ENCODE data around the gene USP43.

Gene USP43

DNA sequence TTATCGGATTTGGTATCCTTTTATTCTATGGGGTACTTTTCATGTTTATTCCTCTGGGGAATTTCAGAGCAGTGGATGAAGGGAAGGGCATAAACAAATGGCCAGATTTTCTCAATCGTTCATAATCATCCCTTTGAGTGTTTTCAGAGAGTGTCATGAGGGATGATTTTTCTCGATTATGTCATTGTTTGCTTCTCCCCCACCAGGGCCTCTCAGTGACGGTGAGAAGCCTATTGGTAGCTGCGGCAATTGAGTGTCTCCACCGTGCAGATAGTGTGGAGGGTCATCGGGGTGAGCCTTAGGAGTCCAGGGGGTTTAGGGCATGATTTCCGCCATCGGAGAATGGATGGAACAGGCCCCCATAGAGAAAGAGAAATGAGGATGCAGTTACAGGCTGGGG lies 57.2 kb downstream of the USP43 start:
- H4K20me1 ChIP-seq (ENCODE audit: control insufficient read depth, insufficient read depth, low read depth, low read length): no peaks in the 10 kb centered on the region
- H3K4me1 ChIP-seq (ENCODE audit: control insufficient read depth, low read length): peaks cover 16% of the 10 kb centered on the region
- no peaks in the 10 kb centered on the region for H3K9me2 ChIP-seq (replicated peaks; ENCODE audit: control insufficient read depth, low read length)
- no peaks in the 10 kb centered on the region for H3K27me3 ChIP-seq (ENCODE audit: control insufficient read depth, low read length)
- H3K79me2 ChIP-seq (ENCODE audit: control insufficient read depth, low read length): no peaks in the 10 kb centered on the region
- H3K36me3 ChIP-seq (ENCODE audit: control insufficient read depth, low read length): no peaks in the 10 kb centered on the region
- no peaks in the 10 kb centered on the region for H3F3A ChIP-seq (ENCODE audit: control insufficient read depth, insufficient read depth)
- H3K9me3 ChIP-seq (ENCODE audit: control insufficient read depth, insufficient read depth, low read length): no peaks in the 10 kb centered on the region
- H3K4me3 ChIP-seq (ENCODE audit: low read length): no peak overlapping the region
- no peak overlapping the region for H3K27ac ChIP-seq (ENCODE audit: low read depth, low read length)
- no peak overlapping the region for H3K4me2 ChIP-seq (ENCODE audit: low read length)
- TF ChIP-seq, protein P1, sequence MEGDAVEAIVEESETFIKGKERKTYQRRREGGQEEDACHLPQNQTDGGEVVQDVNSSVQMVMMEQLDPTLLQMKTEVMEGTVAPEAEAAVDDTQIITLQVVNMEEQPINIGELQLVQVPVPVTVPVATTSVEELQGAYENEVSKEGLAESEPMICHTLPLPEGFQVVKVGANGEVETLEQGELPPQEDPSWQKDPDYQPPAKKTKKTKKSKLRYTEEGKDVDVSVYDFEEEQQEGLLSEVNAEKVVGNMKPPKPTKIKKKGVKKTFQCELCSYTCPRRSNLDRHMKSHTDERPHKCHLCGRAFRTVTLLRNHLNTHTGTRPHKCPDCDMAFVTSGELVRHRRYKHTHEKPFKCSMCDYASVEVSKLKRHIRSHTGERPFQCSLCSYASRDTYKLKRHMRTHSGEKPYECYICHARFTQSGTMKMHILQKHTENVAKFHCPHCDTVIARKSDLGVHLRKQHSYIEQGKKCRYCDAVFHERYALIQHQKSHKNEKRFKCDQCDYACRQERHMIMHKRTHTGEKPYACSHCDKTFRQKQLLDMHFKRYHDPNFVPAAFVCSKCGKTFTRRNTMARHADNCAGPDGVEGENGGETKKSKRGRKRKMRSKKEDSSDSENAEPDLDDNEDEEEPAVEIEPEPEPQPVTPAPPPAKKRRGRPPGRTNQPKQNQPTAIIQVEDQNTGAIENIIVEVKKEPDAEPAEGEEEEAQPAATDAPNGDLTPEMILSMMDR (IDR thresholded peaks at IDR 0.05; ENCODE audit: low read depth, low read length, poor library complexity, severe bottlenecking): no peak
- TF ChIP-seq EZH2phosphoT487 (IDR thresholded peaks at IDR 0.05; ENCODE audit: borderline replicate concordance, low read length): no peak

DNA sequence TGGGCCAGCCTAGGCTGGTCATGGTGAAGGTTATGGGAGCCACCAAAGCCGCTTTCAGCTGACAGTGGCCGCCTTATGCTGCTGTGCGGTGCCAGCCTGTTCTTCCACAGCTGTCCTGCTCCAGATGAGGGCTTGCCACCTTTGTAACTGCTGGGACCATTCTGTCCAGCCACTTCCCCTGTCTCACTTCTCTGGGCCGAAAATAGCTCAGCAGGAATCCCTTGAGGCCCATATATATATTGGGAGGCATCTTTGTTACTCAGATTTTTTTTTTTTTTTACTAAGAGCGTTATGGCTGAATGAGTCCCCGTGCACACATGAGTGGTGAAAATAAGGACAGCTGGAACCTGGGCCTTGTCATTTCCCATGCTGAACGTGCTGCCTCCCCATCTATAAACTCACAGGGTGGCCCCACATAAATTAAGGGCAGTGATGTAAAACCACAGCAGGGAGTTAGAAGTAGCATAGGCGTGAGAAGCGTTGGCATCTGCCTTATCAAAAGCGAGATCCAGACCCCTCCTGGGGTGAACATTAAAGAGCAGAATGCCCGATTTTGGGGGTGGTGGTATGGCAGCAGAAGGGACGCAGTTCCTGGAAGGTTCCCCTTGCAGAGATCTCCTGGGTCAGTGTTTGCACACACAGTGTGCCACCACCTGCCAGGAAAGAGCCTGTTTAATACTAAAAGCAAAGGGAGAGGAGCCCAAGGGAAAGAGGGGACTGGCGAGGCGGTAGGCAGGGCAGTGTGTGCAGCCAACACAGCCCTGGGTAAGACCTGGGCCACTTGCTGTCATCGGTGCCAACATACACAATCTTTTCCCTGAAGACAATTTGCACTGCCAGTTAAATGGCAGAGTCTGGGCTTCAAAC lies 57.8 kb downstream of the USP43 start:
- Histone ChIP-seq H3K4me2 (ENCODE audit: low read length) (peak overlapping the region; percentile 26; the same call in 1 of the 2 replicates), H3K4me1 (ENCODE audit: control insufficient read depth, low read length) (peaks cover 10% of the 10 kb centered on the region), H3K9me2 (replicated peaks; ENCODE audit: control insufficient read depth, low read length) (no peaks in the 10 kb centered on the region), H3K9me3 (ENCODE audit: control insufficient read depth, insufficient read depth, low read length) (no peaks in the 10 kb centered on the region), H3K27me3 (ENCODE audit: control insufficient read depth, low read length) (no peaks in the 10 kb centered on the region), H3F3A (ENCODE audit: control insufficient read depth, insufficient read depth) (no peaks in the 10 kb centered on the region), H3K27ac (ENCODE audit: low read depth, low read length) (no peak overlapping the region), H3K4me3 (ENCODE audit: low read length) (no peak overlapping the region), H4K20me1 (ENCODE audit: control insufficient read depth, insufficient read depth, low read depth, low read length) (no peaks in the 10 kb centered on the region), H3K79me2 (ENCODE audit: control insufficient read depth, low read length) (no peaks in the 10 kb centered on the region), H3K36me3 (ENCODE audit: control insufficient read depth, low read length) (no peaks in the 10 kb centered on the region)
- TF ChIP-seq EZH2phosphoT487 (IDR thresholded peaks at IDR 0.05; ENCODE audit: borderline replicate concordance, low read length): no peak
- TF ChIP-seq, protein P1 (IDR thresholded peaks at IDR 0.05; ENCODE audit: low read depth, low read length, poor library complexity, severe bottlenecking): no peak

DNA sequence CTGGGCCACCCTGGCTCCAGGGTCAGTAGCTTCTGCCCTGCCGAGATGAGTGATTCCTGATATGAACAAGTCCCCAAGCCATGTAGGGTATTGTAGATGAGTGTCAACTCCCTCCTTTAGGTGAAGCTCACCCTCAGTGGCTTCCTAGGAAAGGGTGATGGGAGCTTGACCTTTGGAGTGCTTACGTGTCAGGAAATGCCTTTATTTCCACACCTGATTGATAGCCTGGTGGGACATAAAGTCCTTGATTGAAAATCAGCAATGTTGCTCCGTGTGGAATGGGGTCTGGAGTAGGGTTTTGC lies 58.4 kb downstream of the USP43 start:
- TF ChIP-seq EZH2phosphoT487 (IDR thresholded peaks at IDR 0.05; ENCODE audit: borderline replicate concordance, low read length): no peak
- TF ChIP-seq, protein P1 (IDR thresholded peaks at IDR 0.05; ENCODE audit: low read depth, low read length, poor library complexity, severe bottlenecking): no peak
- Histone ChIP-seq H3K27ac (ENCODE audit: low read depth, low read length) (no peak overlapping the region), H3K4me1 (ENCODE audit: control insufficient read depth, low read length) (peaks cover 8% of the 10 kb centered on the region), H3K9me3 (ENCODE audit: control insufficient read depth, insufficient read depth, low read length) (no peaks in the 10 kb centered on the region), H3K27me3 (ENCODE audit: control insufficient read depth, low read length) (no peaks in the 10 kb centered on the region), H3K9me2 (replicated peaks; ENCODE audit: control insufficient read depth, low read length) (no peaks in the 10 kb centered on the region), H3F3A (ENCODE audit: control insufficient read depth, insufficient read depth) (no peaks in the 10 kb centered on the region), H3K79me2 (ENCODE audit: control insufficient read depth, low read length) (no peaks in the 10 kb centered on the region), H3K36me3 (ENCODE audit: control insufficient read depth, low read length) (no peaks in the 10 kb centered on the region), H3K4me2 (ENCODE audit: low read length) (no peak overlapping the region), H4K20me1 (ENCODE audit: control insufficient read depth, insufficient read depth, low read depth, low read length) (no peaks in the 10 kb centered on the region), H3K4me3 (ENCODE audit: low read length) (no peak overlapping the region)
